T47D (cell line): ENCODE results near the gene C18orf32.
"Not testable (repeated sequence)": the region's sequence is repeated elsewhere in the genome, so short reads cannot be mapped to it uniquely, and the experiment has no call there.

ENCODE experiments used
- DNase-seq, 2 experiments: peaks; one replicate each; pipeline versions ENCODE4 v3.0.0 to v3.0.0-alpha.2; 2011 to 2012; ENCODE audit warnings: low read depth in 1 of 2, low spot score in 1 of 2
- JUND ChIP-seq: IDR thresholded peaks from 2 replicates; pipeline ENCODE4 v1.6.1; 2012; ENCODE audit warnings: low read depth
- in situ Hi-C: cut with HindIII; loops from 2 replicates; pipeline ENCODE4 v1.10.0; 2016; ENCODE audit warnings: low sequenced_read_pairs, low pct_unique_long_range_greater_than_20kb

C18orf32 gene

GRCh38 chr18:49486953-49487710, at the start of gene C18orf32:
Gene C18orf32, minus strand, starts transcription at chr18:49487234. Its CDS starts 3,486 bp downstream, at chr18:49483748.
- in situ Hi-C loops = no loop called here
- TF ChIP-seq JUND = no peak
- DNase-seq = peak; percentile 77 to 91

DNA sequence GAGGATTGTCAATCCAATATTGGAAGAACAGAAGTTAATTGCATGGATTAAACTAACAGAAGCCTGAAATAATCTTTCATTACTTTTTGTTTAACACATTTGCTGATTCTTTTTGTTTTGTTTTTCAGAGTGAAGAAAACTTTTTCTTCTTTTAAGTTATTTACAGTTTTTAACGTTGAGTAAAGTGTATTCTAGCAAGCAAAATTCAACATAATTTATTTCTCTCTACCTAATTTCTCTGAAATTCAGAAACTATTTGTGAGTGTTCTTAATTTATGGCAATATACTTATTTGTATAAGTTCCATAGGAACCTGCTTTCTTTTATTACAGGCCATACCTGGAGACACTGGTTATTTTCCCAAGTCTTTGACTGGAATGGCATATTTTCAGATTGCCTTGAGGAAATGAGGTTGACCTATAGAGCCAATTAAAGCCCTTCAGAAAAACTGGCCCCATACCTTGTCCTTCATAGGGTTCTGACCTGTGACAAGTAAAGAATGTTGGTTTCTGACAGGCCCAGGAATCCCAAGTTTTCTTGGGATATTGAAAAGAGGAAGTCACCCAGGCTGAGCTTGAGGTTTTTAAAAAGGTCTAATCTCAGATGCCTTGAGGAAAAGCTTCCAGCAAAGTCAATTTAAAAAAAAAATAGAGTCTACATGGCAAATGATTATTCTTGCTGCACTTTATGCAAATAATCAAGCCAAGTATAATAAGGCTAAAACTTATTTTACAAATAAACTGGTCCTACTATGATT, 48.0 kb upstream of the C18orf32 start:
- no peak for TF ChIP-seq JUND
- DNase-seq = no peak
- in situ Hi-C loops = no loop called here

DNA sequence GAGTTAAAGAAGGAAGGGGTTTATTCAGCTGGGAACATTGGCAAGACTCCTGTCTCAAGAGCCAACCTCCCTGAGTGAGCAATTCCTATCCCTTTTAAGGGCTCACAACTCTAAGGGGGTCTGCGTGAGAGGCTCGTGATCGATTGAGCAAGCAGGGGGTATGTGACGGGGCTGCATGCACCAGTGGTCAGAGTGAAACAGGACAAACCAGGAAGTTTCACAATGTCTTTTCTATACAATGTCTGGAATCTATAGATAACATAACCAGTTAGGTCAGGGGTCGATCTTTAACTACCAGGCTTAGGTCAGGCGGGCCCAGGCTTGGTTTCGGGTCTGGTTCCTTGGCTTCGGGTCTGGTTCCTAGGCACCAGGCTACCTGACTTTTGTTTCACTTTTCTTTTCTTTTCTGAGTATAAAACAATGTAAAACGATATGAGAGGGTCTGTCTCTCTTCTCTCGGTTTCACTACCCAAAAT, 44.7 kb upstream of the C18orf32 start:
- no peak for DNase-seq
- in situ Hi-C loops = no loop called here
- TF ChIP-seq JUND = no peak

- in situ Hi-C loops = no loop called here
- DNase-seq = no peak
- no peak for TF ChIP-seq JUND
Observed at GRCh38 chr18:49529596-49529995, 42.6 kb upstream of the C18orf32 start.

DNA sequence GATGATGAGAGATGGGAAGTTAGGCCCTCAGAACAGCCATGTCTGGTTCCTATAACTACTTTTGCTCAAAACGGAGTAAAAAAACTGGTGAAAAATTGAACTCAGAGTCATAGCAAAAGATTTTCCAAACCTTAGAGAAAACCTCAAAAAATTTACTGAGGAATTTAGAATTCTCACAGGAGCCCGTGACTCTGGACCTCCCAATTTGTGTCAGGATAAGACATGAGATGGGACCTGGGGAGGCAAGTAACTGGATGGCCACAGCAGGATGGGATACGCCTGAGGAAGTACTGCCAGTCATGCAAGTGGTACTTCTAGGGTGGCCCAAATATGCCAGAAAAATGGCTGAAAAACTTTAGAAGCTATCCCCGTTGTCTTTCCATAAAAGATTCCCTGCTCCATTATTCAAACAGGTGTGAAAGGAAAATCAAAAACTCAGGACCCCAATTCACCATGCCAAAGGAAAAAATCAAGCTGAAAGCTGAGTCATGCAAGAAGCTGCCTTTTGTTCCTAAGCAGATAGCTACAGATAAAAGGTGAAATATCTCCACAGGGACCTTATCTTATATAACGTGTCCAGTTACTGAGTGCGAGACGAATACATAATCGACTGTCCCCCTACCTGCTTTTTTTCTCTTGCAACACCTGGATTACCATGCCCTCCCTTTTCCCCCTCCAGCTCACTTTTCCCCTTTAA, 40.7 kb upstream of the C18orf32 start:
- no peak for DNase-seq
- in situ Hi-C loops = no loop called here
- TF ChIP-seq JUND = no peak

- TF ChIP-seq JUND = no peak
- DNase-seq = no peak
- in situ Hi-C loops = no loop called here
Observed at GRCh38 chr18:49525981-49526380, 38.9 kb upstream of the C18orf32 start.

- TF ChIP-seq JUND = no peak
- in situ Hi-C loops = no loop called here
- DNase-seq = no peak
Observed at GRCh38 chr18:49524951-49525350, 37.9 kb upstream of the C18orf32 start.

DNA sequence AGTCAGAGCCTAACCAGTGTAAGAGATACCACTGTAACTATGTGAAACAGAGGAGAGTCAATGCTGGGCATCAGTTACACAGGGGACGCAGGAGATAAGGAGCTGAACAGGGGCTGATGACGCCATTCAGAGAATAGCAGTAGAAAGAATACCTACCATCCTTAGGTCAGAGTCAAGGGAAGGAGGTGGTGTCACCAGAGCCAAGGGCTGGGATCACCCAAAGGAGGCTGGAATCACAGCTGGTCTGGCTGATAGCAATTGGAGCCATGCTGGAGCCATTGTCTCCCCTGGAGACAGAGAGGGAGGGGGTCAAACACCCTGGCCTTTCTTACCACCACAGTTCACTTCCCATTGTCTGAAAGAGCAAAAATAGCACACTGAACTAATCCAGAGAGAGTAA, 37.3 kb upstream of the C18orf32 start:
- TF ChIP-seq JUND = no peak
- in situ Hi-C loops = no loop called here
- DNase-seq = no peak

DNA sequence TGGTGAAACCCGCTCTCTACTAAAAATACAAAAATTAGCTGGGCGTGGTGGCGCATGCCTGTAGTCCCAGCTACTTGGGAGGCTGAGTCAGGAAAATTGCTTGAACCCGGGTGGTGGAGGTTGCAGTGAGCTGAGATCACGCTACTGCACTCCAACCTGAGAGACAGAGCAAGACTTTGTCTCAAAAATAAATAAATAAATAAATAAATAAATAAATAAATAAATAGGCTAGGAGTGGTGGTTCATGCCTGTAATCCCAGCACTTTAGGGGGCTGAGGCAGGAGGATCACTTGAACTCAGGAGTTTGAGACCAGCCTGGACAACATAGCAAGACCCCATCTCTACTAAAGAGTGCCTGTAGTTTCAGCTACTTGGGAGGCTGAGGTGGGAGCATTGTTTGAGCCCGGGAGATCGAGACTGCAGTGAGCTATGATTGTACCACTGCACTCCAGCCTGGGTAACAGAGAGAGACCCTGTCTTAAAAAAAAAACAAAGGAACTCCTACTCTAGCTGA, 36.6 kb upstream of the C18orf32 start:
- DNase-seq, in situ Hi-C loops: not testable (repeated sequence)

DNA sequence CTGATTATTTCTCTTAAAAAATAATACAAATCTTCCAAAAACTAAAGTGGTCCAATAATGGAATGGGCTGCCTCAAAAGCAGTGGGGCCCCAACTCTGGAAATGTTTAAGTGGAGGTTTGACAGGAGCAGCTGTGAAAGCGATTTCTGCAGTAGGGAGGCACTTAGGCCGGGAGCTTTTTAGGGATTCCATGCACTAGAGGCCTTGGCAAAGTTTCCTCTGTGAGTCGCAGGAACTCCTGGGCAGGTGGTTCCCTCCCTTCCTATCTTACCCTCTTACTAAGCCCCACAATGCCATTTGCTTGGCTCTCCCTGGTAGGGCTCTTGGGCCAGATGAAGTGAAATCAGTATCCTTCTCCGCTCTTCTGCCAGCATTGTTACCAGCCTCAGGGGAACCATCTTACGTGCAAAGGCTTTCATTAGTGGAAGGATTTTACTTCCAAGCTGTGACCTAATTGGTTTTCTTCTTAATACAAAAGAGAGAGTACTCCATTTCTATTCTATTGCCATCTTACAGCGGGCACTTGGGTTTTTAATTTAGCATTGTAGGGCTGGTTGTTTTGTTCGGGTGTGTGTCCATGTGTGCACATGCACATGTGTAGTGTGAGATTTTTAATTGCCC, 34.3 kb upstream of the C18orf32 start:
- DNase-seq = no peak
- no peak for TF ChIP-seq JUND
- in situ Hi-C loops = no loop called here

GRCh38 chr18:49520661-49521145, 33.7 kb upstream of the C18orf32 start:
- peak in 1 of 2 experiments; percentile 12 for DNase-seq
- in situ Hi-C loops = no loop called here
- no peak for TF ChIP-seq JUND
